Mammary epithelial cell (primary cell): ENCODE measurements around the gene FAM118B.

ENCODE experiments used
- EZH2 ChIP-seq: IDR thresholded peaks from 2 replicates; pipeline ENCODE4 v1.6.1; 2012; ENCODE audit warnings: low read length, inconsistent platforms, borderline replicate concordance
- TF ChIP-seq, protein P1 (sequence below), 2 donors: IDR thresholded peaks in 1 of 2; conservative IDR thresholded peaks in 1 of 2; 2 replicates each; pipeline ENCODE4 v1.5.1; 2011 to 2012; ENCODE audit warnings: inconsistent platforms in 2 of 2, low read length in 2 of 2, mild to moderate bottlenecking in 2 of 2, control low read depth in 1 of 2, low read depth in 1 of 2; ENCODE audit not compliant: insufficient read depth in 1 of 2; ENCODE audit errors: extremely low read depth in 1 of 2

DNA sequence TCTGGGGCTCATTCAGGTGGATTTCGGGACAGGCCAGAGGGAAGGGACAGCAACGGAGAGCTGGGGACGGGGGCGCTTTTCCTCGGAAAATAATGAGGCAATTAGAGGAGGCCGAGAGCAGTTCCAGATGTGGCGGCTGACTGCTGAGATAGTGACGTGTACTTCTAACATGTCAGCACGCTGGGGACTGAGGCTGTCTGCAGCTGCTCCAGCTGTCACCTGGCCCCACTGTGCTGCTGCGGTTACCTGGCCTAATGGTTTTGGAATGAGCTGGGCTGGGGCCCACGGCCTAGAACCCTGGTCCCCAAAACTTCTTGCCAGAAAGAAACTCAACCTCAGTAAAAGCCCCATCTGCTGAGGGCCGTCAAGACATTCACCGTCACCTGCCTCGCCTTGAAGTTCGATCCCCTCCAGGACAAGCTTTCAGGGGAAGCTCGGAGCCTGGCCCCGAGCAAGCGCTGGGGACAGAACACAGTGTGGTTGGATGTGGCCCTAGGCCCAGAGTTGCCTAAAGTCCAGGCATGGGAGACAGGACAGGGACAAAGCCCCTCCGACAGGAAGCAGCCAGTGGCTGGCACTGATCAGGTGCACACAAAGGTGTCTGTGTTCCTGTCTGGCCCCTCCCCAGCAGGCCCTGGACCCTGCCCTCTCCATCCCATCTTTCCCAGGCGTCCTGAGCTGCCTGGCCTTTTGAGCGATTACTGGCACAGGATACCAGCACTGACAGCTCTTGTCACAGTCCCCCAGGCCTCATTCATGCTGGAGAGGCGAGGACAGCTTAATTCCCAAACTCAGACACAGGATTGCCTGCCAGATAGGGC lies 22.3 kb upstream of the FAM118B start:
- TF ChIP-seq, protein P1, sequence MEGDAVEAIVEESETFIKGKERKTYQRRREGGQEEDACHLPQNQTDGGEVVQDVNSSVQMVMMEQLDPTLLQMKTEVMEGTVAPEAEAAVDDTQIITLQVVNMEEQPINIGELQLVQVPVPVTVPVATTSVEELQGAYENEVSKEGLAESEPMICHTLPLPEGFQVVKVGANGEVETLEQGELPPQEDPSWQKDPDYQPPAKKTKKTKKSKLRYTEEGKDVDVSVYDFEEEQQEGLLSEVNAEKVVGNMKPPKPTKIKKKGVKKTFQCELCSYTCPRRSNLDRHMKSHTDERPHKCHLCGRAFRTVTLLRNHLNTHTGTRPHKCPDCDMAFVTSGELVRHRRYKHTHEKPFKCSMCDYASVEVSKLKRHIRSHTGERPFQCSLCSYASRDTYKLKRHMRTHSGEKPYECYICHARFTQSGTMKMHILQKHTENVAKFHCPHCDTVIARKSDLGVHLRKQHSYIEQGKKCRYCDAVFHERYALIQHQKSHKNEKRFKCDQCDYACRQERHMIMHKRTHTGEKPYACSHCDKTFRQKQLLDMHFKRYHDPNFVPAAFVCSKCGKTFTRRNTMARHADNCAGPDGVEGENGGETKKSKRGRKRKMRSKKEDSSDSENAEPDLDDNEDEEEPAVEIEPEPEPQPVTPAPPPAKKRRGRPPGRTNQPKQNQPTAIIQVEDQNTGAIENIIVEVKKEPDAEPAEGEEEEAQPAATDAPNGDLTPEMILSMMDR (conservative IDR thresholded peaks at IDR 0.05 in 1 of 2, IDR thresholded peaks at IDR 0.05 in 1 of 2; ENCODE audit: extremely low read depth in 1 of 2, insufficient read depth in 1 of 2, low read depth in 1 of 2, low read length in 2 of 2): no peak
- TF ChIP-seq EZH2: no peak
